ENCODE results near the gene LSM7.
A peak's percentile ranks its signal among the peaks of the same experiment; 100 is the strongest.

Gene LSM7

DNA sequence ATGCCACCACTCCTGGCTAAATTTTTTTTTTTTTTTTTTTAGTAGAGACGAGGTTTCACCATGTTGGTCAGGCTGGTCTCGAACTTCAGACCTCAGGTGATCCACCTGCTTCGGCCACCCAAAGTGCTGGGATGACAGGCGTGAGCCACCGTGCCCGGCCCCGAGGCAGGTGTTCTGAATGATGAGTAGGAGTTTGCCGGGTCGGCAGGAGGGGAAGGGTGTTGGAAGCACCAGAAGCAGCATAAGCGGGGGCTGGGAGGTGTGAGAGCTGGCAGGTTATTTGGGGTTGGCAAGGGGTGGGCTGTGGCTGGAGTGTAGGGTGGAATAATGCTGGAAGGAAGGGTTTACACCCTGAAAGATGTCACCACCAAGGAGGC lies 1.9 kb upstream of the LSM7 start:
- Histone ChIP-seq H3K4me1 (ENCODE audit: control insufficient read depth, insufficient read depth, low read length) (peaks cover 7% of the 10 kb centered on the region), H3K27me3 (ENCODE audit: control insufficient read depth, insufficient read depth, low read length) (no peaks in the 10 kb centered on the region), H3K36me3 (ENCODE audit: control insufficient read depth, insufficient read depth, low read length) (peaks cover 6% of the 10 kb centered on the region; the same call in 1 of the 2 replicates), H3K4me3 (ENCODE audit: low read length) (no peak overlapping the region), H3K9me3 (ENCODE audit: control insufficient read depth, insufficient read depth, low read length) (no peaks in the 10 kb centered on the region), H3K27ac (ENCODE audit: low read length) (no peak overlapping the region)
- no CpG with 5 or more reads among the region's 10 CpGs for WGBS (ENCODE audit: insufficient coverage, insufficient read length)
- no peak for DNase-seq (ENCODE audit: low read depth, low spot score)

- no CpG with 5 or more reads among the region's 13 CpGs for WGBS (ENCODE audit: insufficient coverage, insufficient read length)
- H3K9me3 ChIP-seq (ENCODE audit: control insufficient read depth, insufficient read depth, low read length) = no peaks in the 10 kb centered on the region
- no peaks in the 10 kb centered on the region for H3K27me3 ChIP-seq (ENCODE audit: control insufficient read depth, insufficient read depth, low read length)
- H3K36me3 ChIP-seq (ENCODE audit: control insufficient read depth, insufficient read depth, low read length) = peaks cover 12% of the 10 kb centered on the region; the same call in 1 of the 2 replicates
- H3K4me3 ChIP-seq (ENCODE audit: low read length) = no peak overlapping the region; the same call in 1 of the 2 replicates
- no peak overlapping the region for H3K27ac ChIP-seq (ENCODE audit: low read length)
- DNase-seq (ENCODE audit: low read depth, low spot score) = no peak
- peaks cover 7% of the 10 kb centered on the region for H3K4me1 ChIP-seq (ENCODE audit: control insufficient read depth, insufficient read depth, low read length)
Measured at GRCh38 chr19:2329501-2329916, 1.1 kb upstream of the LSM7 start.

- Histone ChIP-seq H3K9me3 (ENCODE audit: control insufficient read depth, insufficient read depth, low read length) (no peaks in the 10 kb centered on the region), H3K4me3 (ENCODE audit: low read length) (peak overlapping the region; percentile 80; the same call in 1 of the 2 replicates), H3K4me1 (ENCODE audit: control insufficient read depth, insufficient read depth, low read length) (peaks cover 7% of the 10 kb centered on the region), H3K36me3 (ENCODE audit: control insufficient read depth, insufficient read depth, low read length) (peaks cover 15% of the 10 kb centered on the region; the same call in 1 of the 2 replicates), H3K27me3 (ENCODE audit: control insufficient read depth, insufficient read depth, low read length) (no peaks in the 10 kb centered on the region), H3K27ac (ENCODE audit: low read length) (no peak overlapping the region)
- DNase-seq (ENCODE audit: low read depth, low spot score) = no peak
- WGBS (ENCODE audit: insufficient coverage, insufficient read length) = no CpG with 5 or more reads among the region's 16 CpGs
Measured at GRCh38 chr19:2329149-2329478, 728 bp upstream of the LSM7 start.

DNA sequence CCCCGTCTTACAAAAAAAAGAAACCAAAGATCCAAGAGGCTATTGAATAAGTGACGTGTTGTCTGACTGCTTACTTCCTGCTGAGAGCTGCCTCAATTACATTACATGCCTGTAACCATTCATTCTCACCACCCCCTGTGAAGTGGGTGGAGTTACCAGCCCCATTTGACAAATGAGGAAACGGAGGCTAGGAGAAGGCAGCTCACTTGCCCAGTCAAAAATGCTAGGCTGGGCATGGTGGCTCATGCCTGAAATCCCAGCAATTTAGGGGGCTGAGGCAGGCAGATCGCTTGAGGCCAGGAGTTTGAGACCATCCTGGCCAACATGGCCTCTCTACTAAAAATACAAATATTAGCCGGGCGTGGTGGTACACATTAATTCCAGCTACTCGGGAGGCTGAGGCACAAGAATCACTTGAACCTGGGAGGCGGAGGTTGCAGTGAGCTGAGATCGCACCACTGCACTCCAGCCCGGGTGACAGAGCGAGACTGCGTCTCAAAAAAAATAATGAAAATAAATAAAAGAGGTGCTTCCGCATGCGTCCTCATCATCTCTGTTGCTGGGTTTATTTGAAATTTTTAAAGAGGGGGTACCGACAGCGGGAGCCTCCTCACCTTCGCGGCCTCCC lies 499 bp downstream of the LSM7 start:
- Histone ChIP-seq H3K27ac (ENCODE audit: low read length) (no peak overlapping the region), H3K27me3 (ENCODE audit: control insufficient read depth, insufficient read depth, low read length) (no peaks in the 10 kb centered on the region), H3K9me3 (ENCODE audit: control insufficient read depth, insufficient read depth, low read length) (no peaks in the 10 kb centered on the region), H3K4me1 (ENCODE audit: control insufficient read depth, insufficient read depth, low read length) (peaks cover 7% of the 10 kb centered on the region), H3K36me3 (ENCODE audit: control insufficient read depth, insufficient read depth, low read length) (peaks cover 18% of the 10 kb centered on the region; the same call in 1 of the 2 replicates), H3K4me3 (ENCODE audit: low read length) (peak overlapping the region; percentile 80)
- DNase-seq (ENCODE audit: low read depth, low spot score) = no peak
- WGBS (ENCODE audit: insufficient coverage, insufficient read length) = no CpG with 5 or more reads among the region's 18 CpGs

GRCh38 chr19:2326699-2327360 lies 1.6 kb downstream of the LSM7 start:
- Histone ChIP-seq H3K9me3 (ENCODE audit: control insufficient read depth, insufficient read depth, low read length) (no peaks in the 10 kb centered on the region), H3K27ac (ENCODE audit: low read length) (no peak overlapping the region), H3K27me3 (ENCODE audit: control insufficient read depth, insufficient read depth, low read length) (no peaks in the 10 kb centered on the region), H3K4me1 (ENCODE audit: control insufficient read depth, insufficient read depth, low read length) (peaks cover 5% of the 10 kb centered on the region), H3K4me3 (ENCODE audit: low read length) (no peak overlapping the region), H3K36me3 (ENCODE audit: control insufficient read depth, insufficient read depth, low read length) (peaks cover 18% of the 10 kb centered on the region; the same call in 1 of the 2 replicates)
- DNase-seq (ENCODE audit: low read depth, low spot score) = no peak
- no CpG with 5 or more reads among the region's 16 CpGs for WGBS (ENCODE audit: insufficient coverage, insufficient read length)

DNA sequence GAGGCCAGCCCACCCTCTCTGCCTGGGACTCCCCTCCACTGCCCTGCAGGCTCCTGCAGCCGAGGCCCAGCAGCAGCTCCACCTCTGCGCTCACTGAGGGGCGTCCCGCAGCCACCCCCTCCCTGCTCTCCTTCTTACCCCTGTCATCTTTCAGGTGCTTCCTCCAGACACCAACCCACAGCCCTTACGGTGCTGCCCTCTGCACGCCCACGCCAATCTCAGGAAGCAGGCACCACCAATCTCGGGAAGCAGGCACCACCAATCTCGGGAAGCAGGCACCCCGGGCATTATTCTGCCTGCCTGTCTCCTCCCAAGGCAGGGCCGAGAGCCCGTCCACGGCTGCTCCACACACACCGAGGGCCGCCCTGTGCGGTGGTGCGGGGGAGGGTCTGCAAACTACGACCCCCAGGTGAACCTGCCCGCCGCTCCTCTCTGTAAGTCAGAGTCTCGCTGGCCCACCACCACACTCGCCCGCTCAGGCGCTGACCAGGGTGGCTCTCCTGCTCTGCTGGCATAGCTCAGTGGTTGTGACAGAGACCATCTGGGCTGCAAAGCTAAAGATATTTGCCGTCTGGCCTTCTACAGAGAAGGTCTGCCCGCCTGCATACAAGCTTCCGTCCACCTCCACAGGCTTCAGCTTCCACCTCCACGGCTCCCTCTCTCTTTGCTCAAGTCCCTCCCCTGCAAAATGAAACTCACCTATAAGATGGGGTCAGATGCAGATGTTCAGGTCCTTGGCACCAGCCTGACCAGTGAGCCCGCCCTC lies 2.9 kb downstream of the LSM7 start:
- Histone ChIP-seq H3K9me3 (ENCODE audit: control insufficient read depth, insufficient read depth, low read length) (no peaks in the 10 kb centered on the region), H3K27me3 (ENCODE audit: control insufficient read depth, insufficient read depth, low read length) (no peaks in the 10 kb centered on the region), H3K4me3 (ENCODE audit: low read length) (no peak overlapping the region), H3K4me1 (ENCODE audit: control insufficient read depth, insufficient read depth, low read length) (peaks cover 2% of the 10 kb centered on the region; the same call in 1 of the 2 replicates), H3K36me3 (ENCODE audit: control insufficient read depth, insufficient read depth, low read length) (peaks cover 18% of the 10 kb centered on the region; the same call in 1 of the 2 replicates), H3K27ac (ENCODE audit: low read length) (no peak overlapping the region)
- no peak for DNase-seq (ENCODE audit: low read depth, low spot score)
- WGBS (ENCODE audit: insufficient coverage, insufficient read length) = no CpG with 5 or more reads among the region's 29 CpGs

- H3K27me3 ChIP-seq (ENCODE audit: control insufficient read depth, insufficient read depth, low read length) = no peaks in the 10 kb centered on the region
- no peaks in the 10 kb centered on the region for H3K9me3 ChIP-seq (ENCODE audit: control insufficient read depth, insufficient read depth, low read length)
- peaks cover 2% of the 10 kb centered on the region; the same call in 1 of the 2 replicates for H3K4me1 ChIP-seq (ENCODE audit: control insufficient read depth, insufficient read depth, low read length)
- H3K4me3 ChIP-seq (ENCODE audit: low read length) = no peak overlapping the region
- no peak for DNase-seq (ENCODE audit: low read depth, low spot score)
- WGBS (ENCODE audit: insufficient coverage, insufficient read length) = no CpG with 5 or more reads among the region's 34 CpGs
- no peak overlapping the region for H3K27ac ChIP-seq (ENCODE audit: low read length)
- H3K36me3 ChIP-seq (ENCODE audit: control insufficient read depth, insufficient read depth, low read length) = peaks cover 18% of the 10 kb centered on the region; the same call in 1 of the 2 replicates
Measured at GRCh38 chr19:2324220-2324948, 4.0 kb downstream of the LSM7 start.

GRCh38 chr19:2323707-2324106 lies 4.7 kb downstream of the LSM7 start:
- DNase-seq (ENCODE audit: low read depth, low spot score) = no peak
- H3K4me3 ChIP-seq (ENCODE audit: low read length) = no peak overlapping the region
- peaks cover 18% of the 10 kb centered on the region; the same call in 1 of the 2 replicates for H3K36me3 ChIP-seq (ENCODE audit: control insufficient read depth, insufficient read depth, low read length)
- no peaks in the 10 kb centered on the region for H3K27me3 ChIP-seq (ENCODE audit: control insufficient read depth, insufficient read depth, low read length)
- WGBS (ENCODE audit: insufficient coverage, insufficient read length) = no CpG with 5 or more reads among the region's 19 CpGs
- H3K27ac ChIP-seq (ENCODE audit: low read length) = no peak overlapping the region
- H3K4me1 ChIP-seq (ENCODE audit: control insufficient read depth, insufficient read depth, low read length) = peaks cover 2% of the 10 kb centered on the region; the same call in 1 of the 2 replicates
- H3K9me3 ChIP-seq (ENCODE audit: control insufficient read depth, insufficient read depth, low read length) = no peaks in the 10 kb centered on the region

- Histone ChIP-seq H3K27me3 (ENCODE audit: control insufficient read depth, insufficient read depth, low read length) (no peaks in the 10 kb centered on the region), H3K9me3 (ENCODE audit: control insufficient read depth, insufficient read depth, low read length) (no peaks in the 10 kb centered on the region), H3K27ac (ENCODE audit: low read length) (no peak overlapping the region), H3K4me3 (ENCODE audit: low read length) (no peak overlapping the region), H3K4me1 (ENCODE audit: control insufficient read depth, insufficient read depth, low read length) (no peaks in the 10 kb centered on the region), H3K36me3 (ENCODE audit: control insufficient read depth, insufficient read depth, low read length) (peaks cover 18% of the 10 kb centered on the region; the same call in 1 of the 2 replicates)
- WGBS (ENCODE audit: insufficient coverage, insufficient read length) = no CpG with 5 or more reads among the region's 39 CpGs
- DNase-seq (ENCODE audit: low read depth, low spot score) = no peak
Measured at GRCh38 chr19:2321565-2322283, 6.7 kb downstream of the LSM7 start.
